Natural killer cell (primary cell): ENCODE measurements around the gene SLC24A3. TPM values are rescaled to one million over a fixed set of nuclear protein-coding genes. Genes with fewer than 3 reads are reported as not detected.

ENCODE experiments used
- ATAC-seq, 3 donors: fragments of 150-1000 bp in 2 of 3; fragments of 200-7000 bp in 1 of 3; cut with Tn5 transposase; 1 replicate in 1 of 3; 2 replicates in 2 of 3; pipeline ENCODE4 v1.10.0; 2021; ENCODE audit warnings: mild to moderate bottlenecking in 2 of 3, moderate library complexity in 2 of 3
- DNase-seq, 2 donors: peaks; one replicate each; pipeline versions ENCODE4 v3.0.0 to v3.0.0-alpha.2; 2013 to 2021; ENCODE audit warnings: mixed read lengths in 1 of 2
- H3K27ac ChIP-seq: one replicate; pipeline ENCODE4 v1.5.1; 2013; ENCODE audit warnings: mild to moderate bottlenecking, low read length
- H3K27me3 ChIP-seq: one replicate; pipeline ENCODE4 v1.6.1; 2013; ENCODE audit warnings: low read length; ENCODE audit not compliant: control insufficient read depth, insufficient read depth
- H3K36me3 ChIP-seq: one replicate; pipeline ENCODE4 v1.6.1; 2013; ENCODE audit warnings: low read length; ENCODE audit not compliant: control insufficient read depth, insufficient read depth
- H3K4me1 ChIP-seq: one replicate; pipeline ENCODE4 v1.6.1; 2013; ENCODE audit warnings: low read length; ENCODE audit not compliant: control insufficient read depth, insufficient read depth
- H3K4me3 ChIP-seq: one replicate; pipeline ENCODE4 v1.5.1; 2013; ENCODE audit warnings: low read length
- H3K9me3 ChIP-seq: one replicate; pipeline ENCODE4 v1.6.1; 2013; ENCODE audit warnings: low read length; ENCODE audit not compliant: control insufficient read depth, insufficient read depth
- H3K27ac Mint-ChIP-seq, 2 donors: one replicate each; pipeline ENCODE4 v1.8.0; 2022; ENCODE audit warnings: mild to moderate bottlenecking in 2 of 2, mixed read lengths in 2 of 2, moderate library complexity in 1 of 2
- H3K27me3 Mint-ChIP-seq, 2 donors: one replicate each; pipeline ENCODE4 v1.8.0; 2022; ENCODE audit warnings: low read depth in 2 of 2, mixed read lengths in 2 of 2
- H3K36me3 Mint-ChIP-seq: one replicate; pipeline ENCODE4 v1.8.0; 2022; ENCODE audit warnings: mixed read lengths
- H3K4me1 Mint-ChIP-seq, 2 donors: one replicate each; pipeline ENCODE4 v1.8.0; 2022; ENCODE audit warnings: mixed read lengths in 2 of 2
- H3K4me3 Mint-ChIP-seq: one replicate; pipeline ENCODE4 v1.8.0; 2022; ENCODE audit warnings: mild to moderate bottlenecking, moderate library complexity, mixed read lengths
- H3K9me3 Mint-ChIP-seq, 2 donors: one replicate each; pipeline ENCODE4 v1.8.0; 2022; ENCODE audit warnings: mixed read lengths in 2 of 2
- WGBS: methylation state at CpG from one replicate; pipeline ENCODE4 v1.1.7; 2013; ENCODE audit warnings: missing lambda C conversion rate; ENCODE audit not compliant: insufficient coverage; 5-methylcytosine and 5-hydroxymethylcytosine counted together
- intact Hi-C: fragments of 100-400 bp; cut with micrococcal nuclease; formaldehyde crosslinking; loops from one replicate; pipeline ENCODE4 v1.14.2; 2022
- total RNA-seq, 4 donors: library from RNA; stranded (reverse); fragments of 120-200 nt in 1 of 4; gene quantifications; one replicate each; pipeline versions ENCODE4 v1.2.3 to v1.2.4, GENCODE V29; 2013 to 2022
- TF ChIP-seq, protein P1 (sequence below): fragments of 200-600 bp; IDR thresholded peaks from one replicate; pipeline ENCODE4 v1.8.0; 2022; ENCODE audit warnings: antibody characterized with exemption

The SLC24A3 gene
- total RNA-seq, 3 donors from 2014 or later (not counting 1 experiment from before 2014, with no cell fraction given): 0.09 to 5.5 (median 0.99) TPM

DNA sequence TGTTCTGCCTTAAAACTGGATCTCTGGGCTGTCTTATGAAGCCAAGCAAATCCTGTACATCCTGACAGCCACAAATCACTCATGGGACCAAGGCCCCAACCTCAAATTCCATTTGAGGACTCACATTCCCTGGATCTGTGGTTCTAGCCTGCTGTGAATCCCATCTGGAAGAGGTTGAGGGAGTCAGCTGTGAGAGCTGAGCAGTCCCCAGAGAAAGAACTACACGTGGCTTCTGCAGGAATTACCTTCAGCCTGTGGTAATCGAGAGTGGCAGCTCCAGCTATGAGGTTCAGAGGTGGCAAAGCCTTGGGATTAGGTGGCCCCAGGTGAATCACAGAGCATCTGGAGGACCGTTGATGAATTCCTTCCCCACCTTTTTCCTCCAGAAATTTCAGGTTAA is 245.2 kb downstream of the SLC24A3 start:
- 81% methylated on average over 3 of the region's 3 CpGs for WGBS
- H3K27ac ChIP-seq: no peak overlapping the region
- H3K36me3 Mint-ChIP-seq: no peaks in the 10 kb centered on the region
- peaks cover 0 to 2% of the 10 kb centered on the region in 2 donors for H3K9me3 Mint-ChIP-seq
- H3K27me3 Mint-ChIP-seq: peaks cover 0 to 4% of the 10 kb centered on the region in 2 donors
- H3K27ac Mint-ChIP-seq: no peak overlapping the region
- DNase-seq (no peak), ATAC-seq (no peak)
- peaks cover 4% of the 10 kb centered on the region for H3K4me1 ChIP-seq
- H3K9me3 ChIP-seq: no peaks in the 10 kb centered on the region
- H3K27me3 ChIP-seq: no peaks in the 10 kb centered on the region
- H3K4me1 Mint-ChIP-seq: peaks cover 1 to 4% of the 10 kb centered on the region in 2 donors
- TF ChIP-seq, protein P1, sequence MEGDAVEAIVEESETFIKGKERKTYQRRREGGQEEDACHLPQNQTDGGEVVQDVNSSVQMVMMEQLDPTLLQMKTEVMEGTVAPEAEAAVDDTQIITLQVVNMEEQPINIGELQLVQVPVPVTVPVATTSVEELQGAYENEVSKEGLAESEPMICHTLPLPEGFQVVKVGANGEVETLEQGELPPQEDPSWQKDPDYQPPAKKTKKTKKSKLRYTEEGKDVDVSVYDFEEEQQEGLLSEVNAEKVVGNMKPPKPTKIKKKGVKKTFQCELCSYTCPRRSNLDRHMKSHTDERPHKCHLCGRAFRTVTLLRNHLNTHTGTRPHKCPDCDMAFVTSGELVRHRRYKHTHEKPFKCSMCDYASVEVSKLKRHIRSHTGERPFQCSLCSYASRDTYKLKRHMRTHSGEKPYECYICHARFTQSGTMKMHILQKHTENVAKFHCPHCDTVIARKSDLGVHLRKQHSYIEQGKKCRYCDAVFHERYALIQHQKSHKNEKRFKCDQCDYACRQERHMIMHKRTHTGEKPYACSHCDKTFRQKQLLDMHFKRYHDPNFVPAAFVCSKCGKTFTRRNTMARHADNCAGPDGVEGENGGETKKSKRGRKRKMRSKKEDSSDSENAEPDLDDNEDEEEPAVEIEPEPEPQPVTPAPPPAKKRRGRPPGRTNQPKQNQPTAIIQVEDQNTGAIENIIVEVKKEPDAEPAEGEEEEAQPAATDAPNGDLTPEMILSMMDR: no peak
- H3K4me3 Mint-ChIP-seq: no peak overlapping the region
- no peak overlapping the region for H3K4me3 ChIP-seq
- intact Hi-C loops: no loop called here
- H3K36me3 ChIP-seq: no peaks in the 10 kb centered on the region

GRCh38 chr20:19460386-19460785 is 247.9 kb downstream of the SLC24A3 start:
- H3K9me3 Mint-ChIP-seq: peaks cover 0 to 2% of the 10 kb centered on the region in 2 donors
- 69% methylated on average over 4 of the region's 6 CpGs for WGBS
- ATAC-seq: no peak

GRCh38 chr20:19462491-19462890 is 250.0 kb downstream of the SLC24A3 start:
- DNase-seq: no peak
- Mint-ChIP-seq H3K27me3 (peaks cover 0 to 3% of the 10 kb centered on the region in 2 donors), H3K36me3 (no peaks in the 10 kb centered on the region), H3K9me3 (no peaks in the 10 kb centered on the region), H3K4me3 (no peak overlapping the region), H3K27ac (no peak overlapping the region), H3K4me1 (no peaks in the 10 kb centered on the region)
- 88% methylated on average over 6 of the region's 6 CpGs for WGBS
- H3K4me3 ChIP-seq: no peak overlapping the region
- TF ChIP-seq, protein P1: no peak
- no peaks in the 10 kb centered on the region for H3K27me3 ChIP-seq
- no peak overlapping the region for H3K27ac ChIP-seq
- H3K9me3 ChIP-seq: no peaks in the 10 kb centered on the region
- no peak for ATAC-seq
- intact Hi-C loops: no loop called here
- H3K36me3 ChIP-seq: no peaks in the 10 kb centered on the region
- no peaks in the 10 kb centered on the region for H3K4me1 ChIP-seq

More at GRCh38 chr20:19460386-19460785, 247.9 kb downstream of the SLC24A3 start:
- H3K9me3 ChIP-seq: no peaks in the 10 kb centered on the region
- H3K27me3 ChIP-seq: no peaks in the 10 kb centered on the region
- H3K27ac ChIP-seq: no peak overlapping the region
- peaks cover 0 to 4% of the 10 kb centered on the region in 2 donors for H3K27me3 Mint-ChIP-seq
- intact Hi-C loops: no loop called here
- H3K4me1 ChIP-seq: no peaks in the 10 kb centered on the region
- TF ChIP-seq, protein P1: no peak
- H3K27ac Mint-ChIP-seq: no peak overlapping the region
- H3K36me3 Mint-ChIP-seq: no peaks in the 10 kb centered on the region
- no peak for DNase-seq
- peaks cover 0 to 4% of the 10 kb centered on the region in 2 donors for H3K4me1 Mint-ChIP-seq
- H3K4me3 Mint-ChIP-seq: no peak overlapping the region
- no peak overlapping the region for H3K4me3 ChIP-seq
- H3K36me3 ChIP-seq: no peaks in the 10 kb centered on the region

GRCh38 chr20:19463597-19463996 is 251.2 kb downstream of the SLC24A3 start:
- Histone ChIP-seq H3K27ac (no peak overlapping the region), H3K36me3 (no peaks in the 10 kb centered on the region), H3K27me3 (no peaks in the 10 kb centered on the region), H3K4me1 (no peaks in the 10 kb centered on the region), H3K9me3 (no peaks in the 10 kb centered on the region), H3K4me3 (no peak overlapping the region)
- no peaks in the 10 kb centered on the region for H3K4me1 Mint-ChIP-seq
- DNase-seq (no peak), ATAC-seq (no peak)
- no peak overlapping the region for H3K27ac Mint-ChIP-seq
- 94% methylated on average over 4 of the region's 4 CpGs for WGBS
- H3K27me3 Mint-ChIP-seq: peaks cover 3 to 4% of the 10 kb centered on the region in 2 donors
- TF ChIP-seq, protein P1: no peak
- intact Hi-C loops: no loop called here
- H3K4me3 Mint-ChIP-seq: no peak overlapping the region
- H3K9me3 Mint-ChIP-seq: no peaks in the 10 kb centered on the region
- no peaks in the 10 kb centered on the region for H3K36me3 Mint-ChIP-seq
